HG03064 (cell line): ENCODE data around the gene EFCAB5.
"Not testable (repeated sequence)": the region's sequence is repeated elsewhere in the genome, so short reads cannot be mapped to it uniquely, and the experiment has no call there.

ENCODE experiments used
- ATAC-seq: cut with Tn5 transposase; IDR thresholded peaks from one replicate; pipeline ENCODE4 v1.9.1; 2021; ENCODE audit warnings: low read depth; ENCODE audit not compliant: unreplicated experiment

The EFCAB5 gene

GRCh38 chr17:30000755-30001257 lies 59.4 kb downstream of the EFCAB5 start:
- no peak for ATAC-seq

- no peak for ATAC-seq
Observed at GRCh38 chr17:30002088-30002487, 60.7 kb downstream of the EFCAB5 start.

DNA sequence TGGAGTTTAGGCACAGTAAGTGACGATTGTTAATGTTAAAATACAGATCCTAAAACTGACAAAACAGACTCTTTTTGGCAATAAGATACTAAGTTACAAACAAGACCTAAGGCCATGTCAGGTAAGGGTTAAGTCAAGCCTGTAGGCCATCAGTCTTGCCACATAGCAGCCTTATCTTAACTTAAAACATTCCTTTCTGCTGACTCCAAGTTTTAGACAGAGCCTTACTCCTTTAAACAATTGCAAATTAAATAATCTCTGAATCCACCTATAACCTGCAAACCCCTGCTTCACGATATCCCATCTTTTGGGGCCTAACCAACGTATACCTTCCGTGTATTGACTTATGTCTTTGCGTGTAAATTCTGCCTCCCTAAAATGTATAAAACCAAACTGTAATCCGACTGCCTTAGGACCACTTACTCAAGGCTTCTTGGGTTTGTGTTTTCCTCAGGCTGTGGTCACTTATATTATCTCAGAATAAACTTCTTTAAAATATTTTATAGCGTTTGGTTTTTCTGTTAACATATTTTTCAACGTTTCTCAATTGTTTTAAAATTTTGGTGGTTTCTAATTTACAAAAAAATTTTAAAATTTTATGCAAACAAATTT lies 64.4 kb downstream of the EFCAB5 start:
- ATAC-seq = no peak

- not testable (repeated sequence) for ATAC-seq
Observed at GRCh38 chr17:30011934-30012333, 70.5 kb downstream of the EFCAB5 start.

DNA sequence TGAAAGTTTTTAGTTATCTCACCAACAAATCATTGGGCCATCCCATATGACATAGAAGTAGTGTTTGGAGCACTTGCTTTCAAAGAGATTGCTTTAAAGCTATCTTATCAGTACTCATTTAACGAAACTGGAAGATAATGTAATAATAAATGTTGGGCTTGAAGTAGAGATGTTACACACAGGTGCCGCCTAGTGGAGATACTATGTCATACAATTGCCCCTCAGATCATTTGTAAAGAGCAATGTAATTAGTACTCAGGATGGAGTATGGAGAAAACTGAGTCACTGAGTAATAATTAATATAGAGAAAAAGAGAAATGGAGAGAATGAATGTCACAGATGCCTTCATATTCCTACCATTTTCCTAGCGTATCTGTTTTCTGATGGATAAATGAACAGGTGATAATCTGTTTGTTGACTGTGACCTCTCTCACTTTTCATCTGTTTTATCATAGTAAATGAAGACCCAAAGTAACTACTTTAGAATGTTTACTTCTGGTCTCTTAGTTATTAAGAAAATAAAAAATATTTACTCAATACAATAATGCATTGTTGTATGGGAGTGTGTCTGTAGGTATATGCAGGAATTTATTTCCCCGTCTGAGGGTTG lies 80.4 kb downstream of the EFCAB5 start:
- no peak for ATAC-seq

- ATAC-seq = not testable (repeated sequence)
Observed at GRCh38 chr17:30025325-30025724, 83.9 kb downstream of the EFCAB5 start.

- no peak for ATAC-seq
Observed at GRCh38 chr17:30027676-30028075, 86.2 kb downstream of the EFCAB5 start.

DNA sequence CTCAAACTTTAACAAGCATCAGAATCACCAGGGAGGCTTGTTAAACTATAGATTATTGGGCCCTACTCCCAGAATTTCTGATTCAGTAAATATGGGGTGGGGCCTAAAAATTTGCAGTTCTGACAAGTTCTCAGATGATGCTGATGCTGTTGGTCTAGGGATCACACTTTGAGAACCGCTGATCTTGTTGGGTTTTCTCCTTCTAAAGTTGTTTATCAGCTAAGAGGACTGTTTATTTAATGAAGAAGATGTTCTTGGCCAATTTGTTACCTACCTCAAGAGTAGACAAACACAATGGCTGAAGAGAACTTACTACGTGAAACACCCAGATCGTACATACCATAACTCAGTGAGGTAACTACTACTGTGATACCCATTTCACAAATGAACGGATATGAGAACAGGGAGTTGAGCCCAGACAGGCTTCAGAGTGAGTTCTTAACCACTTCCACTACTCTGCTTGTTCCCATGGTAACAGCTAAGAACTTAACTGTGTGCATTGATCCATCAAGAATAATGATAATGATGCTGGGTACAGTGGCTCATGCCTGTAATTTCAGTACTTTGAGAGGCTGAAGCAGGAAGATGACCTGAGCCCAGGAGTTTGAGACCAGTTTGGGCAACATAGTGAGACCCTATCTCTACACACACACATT lies 89.9 kb downstream of the EFCAB5 start:
- ATAC-seq = no peak

GRCh38 chr17:30035369-30035768 lies 93.9 kb downstream of the EFCAB5 start:
- no peak for ATAC-seq

DNA sequence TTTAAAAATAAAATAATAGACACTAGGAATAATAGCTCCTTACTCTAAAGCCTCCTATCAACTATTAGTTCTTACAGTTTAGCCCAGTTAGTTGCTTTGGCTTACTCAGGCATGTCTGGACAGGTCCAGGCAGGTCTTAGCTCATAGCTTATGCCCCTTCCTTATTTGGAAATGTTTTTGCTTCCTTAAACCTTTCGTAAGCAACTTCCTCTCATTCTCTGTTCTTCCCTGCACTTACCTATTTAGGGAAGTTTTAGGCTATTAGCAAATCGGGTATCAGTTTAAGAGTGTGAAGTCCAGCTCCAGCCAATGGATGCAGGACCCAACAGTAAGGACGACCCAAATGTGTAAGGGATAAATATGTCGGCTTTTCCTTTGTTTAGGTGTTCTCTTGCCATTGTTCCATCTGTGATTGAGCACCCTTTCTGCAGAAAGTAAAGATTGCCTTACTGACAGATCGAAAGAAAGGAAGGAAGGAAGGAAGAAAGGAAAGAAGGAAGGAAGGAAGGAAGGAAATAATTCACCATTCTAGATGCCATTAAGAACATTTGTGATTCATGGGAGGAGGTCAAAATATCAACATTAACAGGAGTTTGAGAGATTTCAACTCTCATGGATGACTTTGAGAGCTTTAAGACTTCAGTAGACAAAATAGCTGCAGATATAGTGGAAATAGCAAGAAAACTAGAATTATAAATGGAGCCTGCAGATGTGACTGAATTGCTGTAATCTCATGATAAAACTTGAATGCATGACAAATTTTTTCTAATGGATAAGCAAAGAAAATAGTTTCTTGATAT lies 99.5 kb downstream of the EFCAB5 start:
- ATAC-seq = not testable (repeated sequence)

GRCh38 chr17:30041551-30041950 lies 100.1 kb downstream of the EFCAB5 start:
- no peak for ATAC-seq

- no peak for ATAC-seq
Observed at GRCh38 chr17:30062372-30062771, 120.9 kb downstream of the EFCAB5 start.

GRCh38 chr17:30064738-30065137 lies 123.3 kb downstream of the EFCAB5 start:
- ATAC-seq = no peak

- no peak for ATAC-seq
Observed at GRCh38 chr17:30068465-30068864, 127.0 kb downstream of the EFCAB5 start.

GRCh38 chr17:30074254-30074653 lies 132.8 kb downstream of the EFCAB5 start:
- ATAC-seq = no peak

DNA sequence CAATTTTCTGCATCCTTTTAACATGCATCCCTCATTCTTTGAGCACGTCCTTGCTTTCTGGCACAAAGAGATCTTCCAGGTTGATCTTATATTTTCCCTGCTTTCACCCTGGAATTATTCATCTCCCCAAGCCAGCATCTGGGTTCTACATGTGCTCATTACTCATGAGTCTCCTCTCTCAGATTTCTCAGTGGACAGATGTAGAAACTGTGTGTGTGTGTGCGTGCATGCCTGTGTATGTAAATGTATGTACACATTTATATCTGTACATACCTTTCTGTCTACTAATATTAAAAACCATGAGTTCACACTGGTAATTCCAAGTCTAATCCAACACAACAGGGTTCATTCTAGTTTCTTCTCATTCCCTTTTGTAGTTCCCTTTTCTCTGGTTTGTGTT lies 133.3 kb downstream of the EFCAB5 start:
- ATAC-seq = no peak

- ATAC-seq = no peak
Observed at GRCh38 chr17:30082773-30083172, 141.3 kb downstream of the EFCAB5 start.

- ATAC-seq = no peak
Observed at GRCh38 chr17:30084788-30085187, 143.4 kb downstream of the EFCAB5 start.

DNA sequence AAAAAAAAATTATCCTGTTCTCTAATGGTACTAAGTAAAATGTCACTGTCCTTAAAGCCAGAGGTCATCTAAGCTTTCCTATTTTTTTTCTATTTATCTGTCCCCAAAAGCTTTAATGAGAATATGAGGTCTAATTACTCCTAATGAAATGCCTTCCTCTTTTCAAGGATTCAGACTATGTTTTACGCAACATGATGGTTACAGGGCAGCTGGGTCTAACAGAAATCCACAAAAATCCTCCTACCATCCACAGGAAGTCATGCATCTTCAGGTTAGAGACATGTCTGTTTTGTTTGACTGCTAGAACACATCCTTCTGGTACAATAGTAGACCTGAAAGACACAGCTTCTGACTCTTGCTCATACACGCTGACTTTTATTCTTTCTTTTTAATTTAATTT lies 145.5 kb downstream of the EFCAB5 start:
- no peak for ATAC-seq

DNA sequence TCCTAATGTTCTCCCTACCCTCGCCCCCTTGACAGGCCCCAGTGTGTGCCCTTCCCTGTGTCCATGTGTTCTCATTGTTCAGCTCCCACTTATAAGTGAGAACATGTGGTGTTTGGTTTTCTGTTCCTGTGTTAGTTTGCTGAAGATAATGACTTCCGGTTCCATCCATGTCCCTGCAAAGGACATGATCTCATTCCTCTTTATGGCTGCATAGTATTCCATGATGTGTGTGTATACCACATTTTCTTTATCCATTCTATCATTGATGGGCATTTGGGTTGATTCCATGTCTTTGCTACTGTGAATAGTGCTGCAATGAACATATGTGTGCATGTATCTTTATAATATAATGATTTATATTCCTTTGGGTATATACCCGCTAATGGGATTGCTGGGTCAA lies 146.0 kb downstream of the EFCAB5 start:
- not testable (repeated sequence) for ATAC-seq

- ATAC-seq = no peak
Observed at GRCh38 chr17:30091121-30091670, 149.8 kb downstream of the EFCAB5 start.
